Liver (tissue), 9 donors: ENCODE data around the gene MAPK8. TPM values are rescaled to one million over a fixed set of nuclear protein-coding genes. Genes with fewer than 3 reads are reported as not detected.

Experiments used
- DNase-seq: peaks from one replicate; pipeline ENCODE4 v3.0.0-alpha.2; 2017; ENCODE audit warnings: low spot score
- H3K27ac ChIP-seq, 2 donors: one replicate each; pipeline ENCODE4 v1.7.0; 2013; ENCODE audit warnings: inconsistent platforms in 2 of 2, low read length in 2 of 2, control low read depth in 1 of 2, low read depth in 1 of 2, mild to moderate bottlenecking in 1 of 2
- H3K27me3 ChIP-seq, 4 donors: one replicate each; pipeline versions ENCODE4 v1.6.1 to v1.7.0; 2013; ENCODE audit warnings: low read length in 3 of 4, inconsistent platforms in 1 of 4, mild to moderate bottlenecking in 1 of 4, moderate library complexity in 1 of 4; ENCODE audit not compliant: control insufficient read depth in 4 of 4, insufficient read depth in 4 of 4
- H3K36me3 ChIP-seq, 4 donors: one replicate each; pipeline versions ENCODE4 v1.6.1 to v1.7.0; 2013; ENCODE audit warnings: low read length in 3 of 4, mild to moderate bottlenecking in 3 of 4, low read depth in 1 of 4, moderate library complexity in 1 of 4; ENCODE audit not compliant: control insufficient read depth in 4 of 4, insufficient read depth in 3 of 4
- H3K4me1 ChIP-seq, 4 donors: one replicate each; pipeline versions ENCODE4 v1.6.1 to v1.7.0; 2013; ENCODE audit warnings: low read length in 3 of 4, mild to moderate bottlenecking in 3 of 4, moderate library complexity in 1 of 4; ENCODE audit not compliant: control insufficient read depth in 4 of 4, insufficient read depth in 4 of 4
- H3K4me3 ChIP-seq, 3 donors: one replicate each; pipeline versions ENCODE4 v1.6.1 to v1.7.0; 2013; ENCODE audit warnings: low read length in 3 of 3, control low read depth in 1 of 3, low read depth in 1 of 3, mild to moderate bottlenecking in 1 of 3
- H3K9ac ChIP-seq, 2 donors: one replicate each; pipeline ENCODE4 v1.7.0; 2013; ENCODE audit warnings: low read length in 2 of 2, mild to moderate bottlenecking in 2 of 2, moderate library complexity in 2 of 2, control low read depth in 1 of 2, low read depth in 1 of 2
- H3K9me3 ChIP-seq, 4 donors: one replicate each; pipeline versions ENCODE4 v1.6.1 to v1.7.0; 2013; ENCODE audit warnings: low read length in 3 of 4; ENCODE audit not compliant: control insufficient read depth in 4 of 4
- EGR1 ChIP-seq, 2 donors: IDR thresholded peaks; 2 replicates each; pipeline ENCODE4 v1.6.1; 2016 to 2018; ENCODE audit warnings: antibody characterized with exemption in 2 of 2, low read depth in 2 of 2
- FOXA1 ChIP-seq: IDR thresholded peaks from 2 replicates; pipeline ENCODE4 v1.6.1; 2016; ENCODE audit warnings: antibody characterized with exemption
- FOXA2 ChIP-seq: IDR thresholded peaks from 2 replicates; pipeline ENCODE4 v1.6.1; 2016; ENCODE audit warnings: antibody characterized with exemption
- GABPA ChIP-seq, 2 donors: IDR thresholded peaks in 1 of 2; conservative IDR thresholded peaks in 1 of 2; 2 replicates each; pipeline ENCODE4 v1.6.1; 2016; ENCODE audit warnings: antibody characterized with exemption in 2 of 2, mild to moderate bottlenecking in 1 of 2, moderate library complexity in 1 of 2
- HNF4A ChIP-seq, 2 donors: conservative IDR thresholded peaks; 2 replicates each; pipeline ENCODE4 v1.6.1; 2016; ENCODE audit warnings: antibody characterized with exemption in 2 of 2, mild to moderate bottlenecking in 2 of 2
- HNF4G ChIP-seq: IDR thresholded peaks from 2 replicates; pipeline ENCODE4 v1.6.1; 2016; ENCODE audit warnings: antibody characterized with exemption
- JUND ChIP-seq, 2 donors: IDR thresholded peaks; 2 replicates each; pipeline ENCODE4 v1.6.1; 2016; ENCODE audit warnings: antibody characterized with exemption in 2 of 2
- NR2F2 ChIP-seq: IDR thresholded peaks from 2 replicates; pipeline ENCODE4 v1.6.1; 2016; ENCODE audit warnings: antibody characterized with exemption
- RAD21 ChIP-seq, 2 donors: IDR thresholded peaks; 2 replicates each; pipeline ENCODE4 v1.6.1; 2016; ENCODE audit warnings: antibody characterized with exemption in 2 of 2, mild to moderate bottlenecking in 2 of 2
- RXRA ChIP-seq, 2 donors: IDR thresholded peaks; 2 replicates each; pipeline ENCODE4 v1.6.1; 2017 to 2018; ENCODE audit warnings: antibody characterized with exemption in 2 of 2, mild to moderate bottlenecking in 1 of 2
- SP1 ChIP-seq: IDR thresholded peaks from 2 replicates; pipeline ENCODE4 v1.6.1; 2018; ENCODE audit warnings: antibody characterized with exemption, mild to moderate bottlenecking
- WGBS: extraction: QIAGEN DNeasy Blood & Tissue Kit; methylation state at CpG from one replicate; pipeline ENCODE4 v1.1.7; 2013; 5-methylcytosine and 5-hydroxymethylcytosine counted together
- polyA plus RNA-seq, 2 donors: library from polyadenylated mRNA; stranded (reverse) in 1 of 2; unstranded in 1 of 2; fragments of 200-250 nt in 1 of 2; fragments of >200 nt in 1 of 2; fragmentation: Nextera tagmentation in 1 of 2; extraction: Ambion mirVana in 1 of 2; gene quantifications; one replicate each; pipeline versions ENCODE4 v1.2.1 to v1.2.3, GENCODE V29; 2013 to 2015
- total RNA-seq, 2 donors: library from RNA; depleted of rRNA; stranded (reverse); fragments of >200 nt; gene quantifications; one replicate each; pipeline ENCODE4 v1.2.3, GENCODE V29; 2014
- TF ChIP-seq, protein P1 (sequence below): IDR thresholded peaks from 2 replicates; pipeline ENCODE4 v1.6.1; 2016; ENCODE audit warnings: antibody characterized with exemption, mild to moderate bottlenecking
- TF ChIP-seq, protein P2 (sequence below): fragments of 150-350 bp; IDR thresholded peaks from 2 replicates; pipeline ENCODE4 v1.5.1; 2017; ENCODE audit warnings: improper control_type of control experiment, low read depth, low read length; ENCODE audit not compliant: missing input control
- TF ChIP-seq, protein P3 (sequence below): IDR thresholded peaks from 2 replicates; pipeline ENCODE4 v1.6.1; 2016; ENCODE audit warnings: antibody characterized with exemption
- TF ChIP-seq, protein P4 (sequence below): IDR thresholded peaks from 2 replicates; pipeline ENCODE4 v1.6.1; 2016; ENCODE audit warnings: antibody characterized with exemption
- TF ChIP-seq, protein P5 (sequence below): IDR thresholded peaks from 2 replicates; pipeline ENCODE4 v1.6.1; 2016; ENCODE audit warnings: antibody characterized with exemption
- donor health status: healthy.
- donor health status: healthy.
- donor health status: healthy.
- donor health status: healthy.
- donor health status: healthy.

Gene MAPK8
- total RNA-seq (10 to 100 TPM; 23.7 to 51.6 TPM), polyA plus RNA-seq (10 to 100 TPM; 14.9 to 26.0 TPM)

DNA sequence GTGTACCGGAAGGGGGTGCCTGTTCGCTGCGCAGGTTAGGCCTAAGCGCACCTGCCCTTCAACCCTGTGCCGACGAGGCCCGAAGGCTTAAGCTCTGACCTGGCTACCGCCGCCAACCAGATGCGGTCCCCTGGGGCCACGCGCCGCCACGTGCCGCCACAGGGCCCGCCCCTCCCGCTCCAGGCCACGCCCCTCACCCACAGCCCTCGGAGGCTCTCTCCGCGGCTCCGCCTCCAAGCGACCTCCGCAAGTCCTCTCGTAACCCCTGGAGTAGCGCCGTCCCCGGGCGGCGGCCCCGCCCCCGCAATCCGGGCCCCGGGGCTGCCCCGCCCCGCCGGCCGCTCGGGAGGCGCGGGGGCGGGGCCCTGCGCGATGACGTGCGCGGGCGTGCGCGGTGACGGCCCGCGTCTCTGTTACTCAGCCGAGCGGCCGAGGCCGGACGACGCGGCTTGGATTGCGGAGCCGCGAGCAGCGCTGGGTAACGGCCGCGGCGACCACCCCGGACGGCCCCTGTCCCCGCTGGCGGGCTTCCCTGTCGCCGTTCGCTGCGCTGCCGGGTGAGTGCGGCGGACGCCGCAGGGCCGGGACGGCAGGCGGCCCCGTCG, at the start of gene MAPK8:
Gene MAPK8 (plus strand): TSS at position 413 of the 605 bp plus-strand sequence. CDS start 94,984 bp downstream, outside the sequence.
- peak within 1 kb of the TSS; percentile 67 to 97 (median 80) for H3K4me3 ChIP-seq
- no peaks in the 10 kb centered on the region for H3K27me3 ChIP-seq
- no peaks in the 10 kb centered on the region for H3K9me3 ChIP-seq
- TF ChIP-seq, protein P1, sequence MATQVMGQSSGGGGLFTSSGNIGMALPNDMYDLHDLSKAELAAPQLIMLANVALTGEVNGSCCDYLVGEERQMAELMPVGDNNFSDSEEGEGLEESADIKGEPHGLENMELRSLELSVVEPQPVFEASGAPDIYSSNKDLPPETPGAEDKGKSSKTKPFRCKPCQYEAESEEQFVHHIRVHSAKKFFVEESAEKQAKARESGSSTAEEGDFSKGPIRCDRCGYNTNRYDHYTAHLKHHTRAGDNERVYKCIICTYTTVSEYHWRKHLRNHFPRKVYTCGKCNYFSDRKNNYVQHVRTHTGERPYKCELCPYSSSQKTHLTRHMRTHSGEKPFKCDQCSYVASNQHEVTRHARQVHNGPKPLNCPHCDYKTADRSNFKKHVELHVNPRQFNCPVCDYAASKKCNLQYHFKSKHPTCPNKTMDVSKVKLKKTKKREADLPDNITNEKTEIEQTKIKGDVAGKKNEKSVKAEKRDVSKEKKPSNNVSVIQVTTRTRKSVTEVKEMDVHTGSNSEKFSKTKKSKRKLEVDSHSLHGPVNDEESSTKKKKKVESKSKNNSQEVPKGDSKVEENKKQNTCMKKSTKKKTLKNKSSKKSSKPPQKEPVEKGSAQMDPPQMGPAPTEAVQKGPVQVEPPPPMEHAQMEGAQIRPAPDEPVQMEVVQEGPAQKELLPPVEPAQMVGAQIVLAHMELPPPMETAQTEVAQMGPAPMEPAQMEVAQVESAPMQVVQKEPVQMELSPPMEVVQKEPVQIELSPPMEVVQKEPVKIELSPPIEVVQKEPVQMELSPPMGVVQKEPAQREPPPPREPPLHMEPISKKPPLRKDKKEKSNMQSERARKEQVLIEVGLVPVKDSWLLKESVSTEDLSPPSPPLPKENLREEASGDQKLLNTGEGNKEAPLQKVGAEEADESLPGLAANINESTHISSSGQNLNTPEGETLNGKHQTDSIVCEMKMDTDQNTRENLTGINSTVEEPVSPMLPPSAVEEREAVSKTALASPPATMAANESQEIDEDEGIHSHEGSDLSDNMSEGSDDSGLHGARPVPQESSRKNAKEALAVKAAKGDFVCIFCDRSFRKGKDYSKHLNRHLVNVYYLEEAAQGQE, result no peak
- TF ChIP-seq, protein P2, sequence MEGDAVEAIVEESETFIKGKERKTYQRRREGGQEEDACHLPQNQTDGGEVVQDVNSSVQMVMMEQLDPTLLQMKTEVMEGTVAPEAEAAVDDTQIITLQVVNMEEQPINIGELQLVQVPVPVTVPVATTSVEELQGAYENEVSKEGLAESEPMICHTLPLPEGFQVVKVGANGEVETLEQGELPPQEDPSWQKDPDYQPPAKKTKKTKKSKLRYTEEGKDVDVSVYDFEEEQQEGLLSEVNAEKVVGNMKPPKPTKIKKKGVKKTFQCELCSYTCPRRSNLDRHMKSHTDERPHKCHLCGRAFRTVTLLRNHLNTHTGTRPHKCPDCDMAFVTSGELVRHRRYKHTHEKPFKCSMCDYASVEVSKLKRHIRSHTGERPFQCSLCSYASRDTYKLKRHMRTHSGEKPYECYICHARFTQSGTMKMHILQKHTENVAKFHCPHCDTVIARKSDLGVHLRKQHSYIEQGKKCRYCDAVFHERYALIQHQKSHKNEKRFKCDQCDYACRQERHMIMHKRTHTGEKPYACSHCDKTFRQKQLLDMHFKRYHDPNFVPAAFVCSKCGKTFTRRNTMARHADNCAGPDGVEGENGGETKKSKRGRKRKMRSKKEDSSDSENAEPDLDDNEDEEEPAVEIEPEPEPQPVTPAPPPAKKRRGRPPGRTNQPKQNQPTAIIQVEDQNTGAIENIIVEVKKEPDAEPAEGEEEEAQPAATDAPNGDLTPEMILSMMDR, result no peak
- TF ChIP-seq, protein P3, sequence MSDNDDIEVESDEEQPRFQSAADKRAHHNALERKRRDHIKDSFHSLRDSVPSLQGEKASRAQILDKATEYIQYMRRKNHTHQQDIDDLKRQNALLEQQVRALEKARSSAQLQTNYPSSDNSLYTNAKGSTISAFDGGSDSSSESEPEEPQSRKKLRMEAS, result peak; percentile 30
- no peak for TF ChIP-seq HNF4A (conservative IDR thresholded peaks at IDR 0.05)
- TF ChIP-seq FOXA1, result no peak
- TF ChIP-seq, protein P4, sequence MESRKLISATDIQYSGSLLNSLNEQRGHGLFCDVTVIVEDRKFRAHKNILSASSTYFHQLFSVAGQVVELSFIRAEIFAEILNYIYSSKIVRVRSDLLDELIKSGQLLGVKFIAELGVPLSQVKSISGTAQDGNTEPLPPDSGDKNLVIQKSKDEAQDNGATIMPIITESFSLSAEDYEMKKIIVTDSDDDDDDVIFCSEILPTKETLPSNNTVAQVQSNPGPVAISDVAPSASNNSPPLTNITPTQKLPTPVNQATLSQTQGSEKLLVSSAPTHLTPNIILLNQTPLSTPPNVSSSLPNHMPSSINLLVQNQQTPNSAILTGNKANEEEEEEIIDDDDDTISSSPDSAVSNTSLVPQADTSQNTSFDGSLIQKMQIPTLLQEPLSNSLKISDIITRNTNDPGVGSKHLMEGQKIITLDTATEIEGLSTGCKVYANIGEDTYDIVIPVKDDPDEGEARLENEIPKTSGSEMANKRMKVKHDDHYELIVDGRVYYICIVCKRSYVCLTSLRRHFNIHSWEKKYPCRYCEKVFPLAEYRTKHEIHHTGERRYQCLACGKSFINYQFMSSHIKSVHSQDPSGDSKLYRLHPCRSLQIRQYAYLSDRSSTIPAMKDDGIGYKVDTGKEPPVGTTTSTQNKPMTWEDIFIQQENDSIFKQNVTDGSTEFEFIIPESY, result no peak
- peak; percentile 47 for TF ChIP-seq SP1
- TF ChIP-seq RAD21 (IDR thresholded peaks at IDR 0.05), result no peak
- TF ChIP-seq FOXA2, result no peak
- no peak for TF ChIP-seq HNF4G
- peak; percentile 56 to 67 for TF ChIP-seq EGR1 (IDR thresholded peaks at IDR 0.05; ENCODE audit: low read depth in 2 of 2)
- TF ChIP-seq JUND (IDR thresholded peaks at IDR 0.05), result no peak
- no peak for TF ChIP-seq GABPA (IDR thresholded peaks at IDR 0.05 in 1 of 2, conservative IDR thresholded peaks at IDR 0.05 in 1 of 2)
- TF ChIP-seq RXRA (IDR thresholded peaks at IDR 0.05), result peak; percentile 25 to 26
- TF ChIP-seq NR2F2, result no peak
- TF ChIP-seq, protein P5, sequence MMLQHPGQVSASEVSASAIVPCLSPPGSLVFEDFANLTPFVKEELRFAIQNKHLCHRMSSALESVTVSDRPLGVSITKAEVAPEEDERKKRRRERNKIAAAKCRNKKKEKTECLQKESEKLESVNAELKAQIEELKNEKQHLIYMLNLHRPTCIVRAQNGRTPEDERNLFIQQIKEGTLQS, result no peak
- DNase-seq, result peak; percentile 94
- peaks cover 0 to 1% (median 0%) of the 10 kb centered on the region in 4 donors for H3K36me3 ChIP-seq
- peak within 1 kb of the TSS; percentile 13 to 38 for H3K9ac ChIP-seq
- H3K27ac ChIP-seq, result peak within 1 kb of the TSS; percentile 83 to 95
- WGBS, result 1% methylated on average over 86 of the region's 86 CpGs
- H3K4me1 ChIP-seq, result peaks cover 5 to 30% (median 24%) of the 10 kb centered on the region in 4 donors
